Right kidney (tissue), 1 donor: Measurements from ENCODE around the gene PZP.
"Not testable (repeated sequence)": the region's sequence is repeated elsewhere in the genome, so short reads cannot be mapped to it uniquely, and the experiment has no call there.

Experiments used
- DNase-seq: peaks from one replicate; pipeline ENCODE4 v3.0.0-alpha.2; 2016

PZP gene

GRCh38 chr12:9180810-9181209, 27.4 kb downstream of the PZP start:
- no peak for DNase-seq

GRCh38 chr12:9179781-9180180, 28.4 kb downstream of the PZP start:
- DNase-seq: no peak

- DNase-seq: no peak
Observed at GRCh38 chr12:9169979-9170634, 38.1 kb downstream of the PZP start.

GRCh38 chr12:9167345-9167744, 40.9 kb downstream of the PZP start:
- DNase-seq: not testable (repeated sequence)

GRCh38 chr12:9163392-9163791, 44.8 kb downstream of the PZP start:
- no peak for DNase-seq

- DNase-seq: no peak
Observed at GRCh38 chr12:9156119-9156518, 52.1 kb downstream of the PZP start.

GRCh38 chr12:9149372-9149771, 58.8 kb downstream of the PZP start:
- no peak for DNase-seq

GRCh38 chr12:9148926-9149325, 59.3 kb downstream of the PZP start:
- no peak for DNase-seq

GRCh38 chr12:9147461-9147860, 60.7 kb downstream of the PZP start:
- DNase-seq: no peak

- no peak for DNase-seq
Observed at GRCh38 chr12:9144730-9145106, 63.5 kb downstream of the PZP start.

- no peak for DNase-seq
Observed at GRCh38 chr12:9143929-9144729, 64.1 kb downstream of the PZP start.

GRCh38 chr12:9143137-9143536, 65.1 kb downstream of the PZP start:
- DNase-seq: no peak

- DNase-seq: not testable (repeated sequence)
Observed at GRCh38 chr12:9139588-9140290, 68.5 kb downstream of the PZP start.

- DNase-seq: no peak
Observed at GRCh38 chr12:9135903-9136310, 72.3 kb downstream of the PZP start.

GRCh38 chr12:9134981-9135628, 73.1 kb downstream of the PZP start:
- DNase-seq: peak; percentile 41

GRCh38 chr12:9133216-9133916, 74.8 kb downstream of the PZP start:
- no peak for DNase-seq

GRCh38 chr12:9132008-9132535, 76.1 kb downstream of the PZP start:
- DNase-seq: no peak

GRCh38 chr12:9130244-9130643, 78.0 kb downstream of the PZP start:
- DNase-seq: no peak

GRCh38 chr12:9127936-9128663, 80.1 kb downstream of the PZP start:
- no peak for DNase-seq

GRCh38 chr12:9127484-9127883, 80.7 kb downstream of the PZP start:
- DNase-seq: no peak

GRCh38 chr12:9124383-9125031, 83.7 kb downstream of the PZP start:
- no peak for DNase-seq
